HFFc6 (cell line): Measurements from ENCODE around the gene BIRC7. TPM values are rescaled to one million over a fixed set of nuclear protein-coding genes. Genes with fewer than 3 reads are reported as not detected.

Source experiments
- DNase-seq: peaks from one replicate; pipeline ENCODE4 v3.0.0-alpha.2; 2018
- H3K27ac Mint-ChIP-seq: 2 replicates; pipeline ENCODE4 v1.8.0; 2020; ENCODE audit warnings: mild to moderate bottlenecking, mixed read lengths
- H3K27me3 Mint-ChIP-seq: 2 replicates; pipeline ENCODE4 v1.8.0; 2021; ENCODE audit warnings: mild to moderate bottlenecking, moderate library complexity, mixed read lengths; ENCODE audit not compliant: insufficient read depth
- H3K36me3 Mint-ChIP-seq: 2 replicates; pipeline ENCODE4 v1.8.0; 2021; ENCODE audit warnings: low read depth, mixed read lengths
- H3K4me1 Mint-ChIP-seq: 2 replicates; pipeline ENCODE4 v1.8.0; 2020; ENCODE audit warnings: low read depth, mixed read lengths
- H3K4me3 Mint-ChIP-seq: 2 replicates; pipeline ENCODE4 v1.8.0; 2020; ENCODE audit warnings: mild to moderate bottlenecking, moderate library complexity, mixed read lengths
- H3K9me3 Mint-ChIP-seq: 2 replicates; pipeline ENCODE4 v1.8.0; 2020; ENCODE audit warnings: mild to moderate bottlenecking, mixed read lengths
- long read RNA-seq: library from polyadenylated mRNA; unstranded; transcript quantifications from one replicate; pipeline ENCODE4 v2.0.0, GENCODE V29; 2019
- total RNA-seq, 6 experiments: library from RNA; stranded (reverse); fragmentation: NEBNext Ultra II Directional; extraction: Animal tissue kit (Norgen Biotek cat#: 25700); gene quantifications; 2 replicates in 1 of 6; 3 replicates in 5 of 6; pipeline ENCODE4 v1.2.3, GENCODE V29; 2021
- TF ChIP-seq, protein P1 (sequence below): fragments of 200-600 bp; sonication (generic); IDR thresholded peaks from 2 replicates; pipeline ENCODE4 v1.5.0; 2021; ENCODE audit warnings: antibody characterized with exemption, mild to moderate bottlenecking

The BIRC7 gene
- not detected for total RNA-seq
- long read RNA-seq: 0 reads

DNA sequence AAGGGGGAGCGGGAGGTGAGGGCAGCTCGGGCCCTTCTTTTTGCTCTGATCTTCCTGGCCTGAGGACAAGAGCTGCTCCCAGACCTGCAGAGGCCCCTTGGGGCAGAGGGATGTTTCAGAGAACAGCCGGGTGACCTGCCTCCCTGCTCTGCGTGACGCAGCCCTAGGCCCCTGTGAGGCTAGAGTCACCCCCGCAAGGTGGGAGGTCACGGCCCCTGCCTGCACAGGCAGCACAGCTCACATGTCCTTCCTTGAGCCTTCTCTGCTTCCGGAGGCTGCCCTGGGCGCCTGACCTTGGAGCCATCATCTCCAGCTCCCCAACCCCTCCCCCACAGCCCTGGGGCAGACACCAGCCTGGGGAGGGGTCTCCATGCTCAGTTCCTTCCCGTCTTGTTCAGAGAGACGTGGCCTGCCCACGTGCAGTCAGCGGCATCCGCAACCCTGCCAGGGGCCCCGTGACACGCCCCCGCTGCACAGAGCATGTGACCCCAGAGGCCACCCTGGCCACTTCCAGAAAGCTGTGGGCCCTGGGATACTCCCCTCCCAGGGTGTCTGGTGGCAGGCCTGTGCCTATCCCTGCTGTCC is at the start of gene BIRC7:
TSS of gene BIRC7 (plus strand) at position 507 of the 585 bp plus-strand sequence. CDS start 192 bp downstream, outside the sequence.
- no peaks in the 10 kb centered on the region for H3K36me3 Mint-ChIP-seq
- DNase-seq: no peak
- no peak within 1 kb of the TSS for H3K4me3 Mint-ChIP-seq
- H3K27ac Mint-ChIP-seq: no peak within 1 kb of the TSS
- TF ChIP-seq, protein P1, sequence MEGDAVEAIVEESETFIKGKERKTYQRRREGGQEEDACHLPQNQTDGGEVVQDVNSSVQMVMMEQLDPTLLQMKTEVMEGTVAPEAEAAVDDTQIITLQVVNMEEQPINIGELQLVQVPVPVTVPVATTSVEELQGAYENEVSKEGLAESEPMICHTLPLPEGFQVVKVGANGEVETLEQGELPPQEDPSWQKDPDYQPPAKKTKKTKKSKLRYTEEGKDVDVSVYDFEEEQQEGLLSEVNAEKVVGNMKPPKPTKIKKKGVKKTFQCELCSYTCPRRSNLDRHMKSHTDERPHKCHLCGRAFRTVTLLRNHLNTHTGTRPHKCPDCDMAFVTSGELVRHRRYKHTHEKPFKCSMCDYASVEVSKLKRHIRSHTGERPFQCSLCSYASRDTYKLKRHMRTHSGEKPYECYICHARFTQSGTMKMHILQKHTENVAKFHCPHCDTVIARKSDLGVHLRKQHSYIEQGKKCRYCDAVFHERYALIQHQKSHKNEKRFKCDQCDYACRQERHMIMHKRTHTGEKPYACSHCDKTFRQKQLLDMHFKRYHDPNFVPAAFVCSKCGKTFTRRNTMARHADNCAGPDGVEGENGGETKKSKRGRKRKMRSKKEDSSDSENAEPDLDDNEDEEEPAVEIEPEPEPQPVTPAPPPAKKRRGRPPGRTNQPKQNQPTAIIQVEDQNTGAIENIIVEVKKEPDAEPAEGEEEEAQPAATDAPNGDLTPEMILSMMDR: no peak
- peaks cover 28% of the 10 kb centered on the region for H3K4me1 Mint-ChIP-seq
- H3K27me3 Mint-ChIP-seq: peaks cover 4% of the 10 kb centered on the region
- no peaks in the 10 kb centered on the region for H3K9me3 Mint-ChIP-seq

- no peak for DNase-seq
- Mint-ChIP-seq H3K27me3 (peaks cover 5% of the 10 kb centered on the region), H3K27ac (no peak overlapping the region), H3K4me3 (no peak overlapping the region), H3K4me1 (no peaks in the 10 kb centered on the region), H3K36me3 (no peaks in the 10 kb centered on the region), H3K9me3 (no peaks in the 10 kb centered on the region; the same call in 1 of the 2 replicates)
- TF ChIP-seq, protein P1: no peak
Observed at GRCh38 chr20:63186084-63186483, 49.6 kb upstream of the BIRC7 start.

- Mint-ChIP-seq H3K36me3 (no peaks in the 10 kb centered on the region), H3K27me3 (peaks cover 2% of the 10 kb centered on the region), H3K9me3 (no peaks in the 10 kb centered on the region; the same call in 1 of the 2 replicates), H3K4me1 (no peaks in the 10 kb centered on the region), H3K27ac (no peak overlapping the region), H3K4me3 (no peak overlapping the region)
- DNase-seq: peak; percentile 28
- TF ChIP-seq, protein P1: peak; percentile 55
Observed at GRCh38 chr20:63186528-63187316, 49.0 kb upstream of the BIRC7 start.

DNA sequence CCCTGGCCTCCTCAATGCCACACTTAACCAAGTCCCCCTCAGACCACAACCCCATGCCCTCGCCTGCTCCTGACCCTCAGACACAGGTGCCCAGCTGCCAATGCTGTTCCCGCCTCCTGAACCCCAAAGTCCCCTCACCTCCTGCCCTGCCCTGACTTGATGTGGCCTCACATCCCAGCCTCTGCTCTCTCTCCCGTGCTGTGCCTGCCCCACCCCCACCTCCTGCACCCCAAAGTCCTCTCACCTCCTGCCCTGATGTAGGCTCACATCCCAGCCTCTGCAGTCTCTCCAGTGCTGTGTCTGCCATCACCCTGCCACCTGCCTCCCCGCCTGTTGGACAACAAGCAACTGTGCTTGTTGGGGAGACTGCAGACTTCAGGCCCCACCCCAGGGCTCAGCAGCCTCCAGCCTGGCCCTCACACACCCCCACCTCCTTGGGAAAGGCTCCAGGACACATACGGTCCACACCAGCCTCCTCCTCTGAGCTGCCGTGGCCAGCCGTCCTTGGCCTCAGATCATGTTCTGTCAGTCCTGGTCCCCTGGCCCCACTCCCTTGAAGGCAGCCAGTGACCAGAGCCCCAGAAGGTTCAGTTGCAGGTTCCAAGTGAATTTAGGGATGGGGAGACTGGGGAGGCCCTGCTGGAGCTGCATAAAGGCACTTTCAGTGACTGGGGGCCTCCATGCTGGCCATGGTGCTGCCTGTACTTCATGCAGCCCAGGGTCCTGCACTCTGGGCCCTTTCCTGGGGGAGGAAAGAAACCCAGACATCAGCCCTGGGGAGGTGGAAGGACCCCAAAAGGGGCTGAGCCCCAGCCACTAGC is 48.2 kb upstream of the BIRC7 start:
- Mint-ChIP-seq H3K9me3 (no peaks in the 10 kb centered on the region; the same call in 1 of the 2 replicates), H3K4me1 (no peaks in the 10 kb centered on the region), H3K27me3 (peaks cover 2% of the 10 kb centered on the region; the same call in 1 of the 2 replicates), H3K27ac (no peak overlapping the region), H3K4me3 (no peak overlapping the region), H3K36me3 (no peaks in the 10 kb centered on the region)
- no peak for DNase-seq
- TF ChIP-seq, protein P1: no peak

- TF ChIP-seq, protein P1: no peak
- no peaks in the 10 kb centered on the region; the same call in 1 of the 2 replicates for H3K9me3 Mint-ChIP-seq
- peaks cover 2% of the 10 kb centered on the region; the same call in 1 of the 2 replicates for H3K27me3 Mint-ChIP-seq
- no peak for DNase-seq
- H3K36me3 Mint-ChIP-seq: no peaks in the 10 kb centered on the region
- no peaks in the 10 kb centered on the region for H3K4me1 Mint-ChIP-seq
- no peak overlapping the region for H3K4me3 Mint-ChIP-seq
- H3K27ac Mint-ChIP-seq: no peak overlapping the region
Observed at GRCh38 chr20:63188159-63188442, 47.6 kb upstream of the BIRC7 start.
